ENCODE results near the gene PCDHGA1.
"Not testable (repeated sequence)": the region's sequence is repeated elsewhere in the genome, so short reads cannot be mapped to it uniquely, and the experiment has no call there.

Gene PCDHGA1

DNA sequence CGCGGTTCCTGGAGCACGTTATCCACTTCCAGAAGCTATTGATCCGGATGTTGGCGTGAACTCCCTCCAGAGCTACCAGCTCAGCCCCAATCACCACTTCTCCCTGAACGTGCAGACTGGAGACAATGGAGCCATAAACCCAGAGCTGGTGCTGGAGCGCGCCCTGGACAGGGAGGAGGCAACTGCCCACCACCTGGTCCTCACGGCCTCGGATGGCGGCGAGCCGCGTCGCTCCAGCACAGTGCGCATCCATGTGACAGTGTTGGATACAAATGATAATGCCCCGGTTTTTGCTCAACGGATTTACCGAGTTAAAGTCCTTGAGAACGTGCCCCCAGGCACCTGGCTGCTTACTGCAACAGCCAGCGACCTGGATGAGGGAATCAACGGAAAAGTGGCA is 73.1 kb downstream of the PCDHGA1 start:
- TF ChIP-seq, protein P1, sequence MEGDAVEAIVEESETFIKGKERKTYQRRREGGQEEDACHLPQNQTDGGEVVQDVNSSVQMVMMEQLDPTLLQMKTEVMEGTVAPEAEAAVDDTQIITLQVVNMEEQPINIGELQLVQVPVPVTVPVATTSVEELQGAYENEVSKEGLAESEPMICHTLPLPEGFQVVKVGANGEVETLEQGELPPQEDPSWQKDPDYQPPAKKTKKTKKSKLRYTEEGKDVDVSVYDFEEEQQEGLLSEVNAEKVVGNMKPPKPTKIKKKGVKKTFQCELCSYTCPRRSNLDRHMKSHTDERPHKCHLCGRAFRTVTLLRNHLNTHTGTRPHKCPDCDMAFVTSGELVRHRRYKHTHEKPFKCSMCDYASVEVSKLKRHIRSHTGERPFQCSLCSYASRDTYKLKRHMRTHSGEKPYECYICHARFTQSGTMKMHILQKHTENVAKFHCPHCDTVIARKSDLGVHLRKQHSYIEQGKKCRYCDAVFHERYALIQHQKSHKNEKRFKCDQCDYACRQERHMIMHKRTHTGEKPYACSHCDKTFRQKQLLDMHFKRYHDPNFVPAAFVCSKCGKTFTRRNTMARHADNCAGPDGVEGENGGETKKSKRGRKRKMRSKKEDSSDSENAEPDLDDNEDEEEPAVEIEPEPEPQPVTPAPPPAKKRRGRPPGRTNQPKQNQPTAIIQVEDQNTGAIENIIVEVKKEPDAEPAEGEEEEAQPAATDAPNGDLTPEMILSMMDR (IDR thresholded peaks at IDR 0.05; ENCODE audit: insufficient read depth, low read depth, low read length, missing control alignments): no peak
- no peak overlapping the region for H3K4me3 ChIP-seq (ENCODE audit: low read depth, low read length)
- no peak for DNase-seq (ENCODE audit: low read depth)

DNA sequence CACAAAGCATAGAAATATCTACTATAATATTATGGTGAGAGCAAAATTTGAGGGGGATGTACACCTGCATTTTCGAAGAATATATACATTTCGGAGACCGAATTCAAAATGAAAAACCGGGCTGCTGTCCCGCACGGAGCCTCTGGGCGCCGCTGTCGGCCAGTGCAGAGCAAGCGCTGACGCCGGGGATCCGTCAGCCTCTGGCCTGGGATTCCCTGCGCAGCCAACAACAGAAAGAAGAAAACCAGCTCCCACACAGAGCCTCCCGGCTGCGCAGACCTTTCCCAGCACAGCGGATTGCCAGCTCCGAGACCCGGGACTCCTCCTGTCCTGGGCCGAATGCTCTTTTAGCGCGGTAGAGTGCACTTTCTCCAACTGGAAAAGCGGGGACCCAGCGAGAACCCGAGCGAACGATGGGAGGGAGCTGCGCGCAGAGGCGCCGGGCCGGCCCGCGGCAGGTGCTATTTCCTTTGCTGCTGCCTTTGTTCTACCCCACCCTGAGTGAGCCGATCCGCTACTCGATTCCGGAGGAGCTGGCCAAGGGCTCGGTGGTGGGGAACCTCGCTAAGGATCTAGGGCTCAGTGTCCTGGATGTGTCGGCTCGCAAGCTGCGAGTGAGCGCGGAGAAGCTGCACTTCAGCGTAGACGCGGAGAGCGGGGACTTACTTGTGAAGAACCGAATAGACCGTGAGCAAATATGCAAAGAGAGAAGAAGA is 77.6 kb downstream of the PCDHGA1 start, which contains the start of gene PCDHGB6:
PCDHGB6 (plus strand) TSS at position 232 of the 716 bp plus-strand sequence; CDS start at position 414, 182 bp downstream.
- H3K4me3 ChIP-seq (ENCODE audit: low read depth, low read length): peak within 1 kb of the TSS; percentile 42
- peak; percentile 58 for DNase-seq (ENCODE audit: low read depth)
- TF ChIP-seq, protein P1 (IDR thresholded peaks at IDR 0.05; ENCODE audit: insufficient read depth, low read depth, low read length, missing control alignments): peak; percentile 53

DNA sequence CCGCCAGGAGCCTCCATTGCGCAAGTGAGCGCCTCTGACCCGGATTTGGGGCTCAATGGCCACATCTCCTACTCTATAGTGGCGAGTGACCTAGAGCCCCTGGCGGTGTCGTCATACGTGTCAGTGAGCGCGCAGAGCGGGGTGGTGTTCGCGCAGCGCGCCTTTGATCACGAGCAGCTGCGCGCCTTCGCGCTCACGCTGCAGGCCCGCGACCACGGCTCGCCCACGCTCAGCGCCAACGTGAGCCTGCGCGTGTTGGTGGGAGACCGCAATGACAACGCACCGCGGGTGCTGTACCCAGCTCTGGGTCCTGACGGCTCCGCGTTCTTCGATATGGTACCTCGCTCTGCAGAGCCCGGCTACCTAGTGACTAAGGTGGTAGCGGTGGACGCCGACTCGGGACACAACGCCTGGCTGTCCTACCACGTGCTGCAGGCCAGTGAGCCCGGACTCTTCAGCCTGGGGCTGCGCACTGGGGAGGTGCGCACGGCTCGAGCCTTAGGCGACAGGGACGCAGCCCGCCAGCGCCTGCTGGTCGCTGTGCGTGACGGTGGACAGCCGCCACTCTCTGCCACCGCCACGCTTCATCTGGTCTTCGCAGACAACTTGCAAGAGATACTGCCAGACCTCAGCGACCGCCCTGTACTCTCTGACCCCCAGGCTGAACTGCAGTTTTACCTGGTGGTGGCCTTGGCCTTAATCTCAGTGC is 79.4 kb downstream of the PCDHGA1 start:
- no peak for DNase-seq (ENCODE audit: low read depth)
- TF ChIP-seq, protein P1 (IDR thresholded peaks at IDR 0.05; ENCODE audit: insufficient read depth, low read depth, low read length, missing control alignments): no peak
- no peak overlapping the region for H3K4me3 ChIP-seq (ENCODE audit: low read depth, low read length)

DNA sequence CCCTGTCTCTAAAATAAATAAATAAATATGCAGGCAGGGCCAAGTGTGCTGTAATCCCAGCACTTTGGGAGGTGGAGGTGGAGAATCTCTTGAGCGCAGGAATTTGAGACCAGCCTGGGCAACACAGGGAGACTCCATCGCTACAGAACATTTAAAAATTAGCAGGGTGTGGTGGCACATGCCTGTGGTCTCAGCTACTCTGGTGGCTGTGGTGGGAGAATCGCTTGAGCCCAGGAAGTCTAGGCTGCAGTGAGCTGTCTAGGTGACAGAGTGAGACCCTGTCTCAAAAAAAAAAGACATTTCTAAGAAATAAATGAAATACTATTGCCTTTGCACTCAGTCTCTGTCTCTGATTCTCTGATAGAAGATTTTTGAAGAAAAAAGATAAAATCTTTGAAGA is 81.3 kb downstream of the PCDHGA1 start:
- H3K4me3 ChIP-seq (ENCODE audit: low read depth, low read length): no peak overlapping the region
- TF ChIP-seq, protein P1 (IDR thresholded peaks at IDR 0.05; ENCODE audit: insufficient read depth, low read depth, low read length, missing control alignments): no peak
- no peak for DNase-seq (ENCODE audit: low read depth)

DNA sequence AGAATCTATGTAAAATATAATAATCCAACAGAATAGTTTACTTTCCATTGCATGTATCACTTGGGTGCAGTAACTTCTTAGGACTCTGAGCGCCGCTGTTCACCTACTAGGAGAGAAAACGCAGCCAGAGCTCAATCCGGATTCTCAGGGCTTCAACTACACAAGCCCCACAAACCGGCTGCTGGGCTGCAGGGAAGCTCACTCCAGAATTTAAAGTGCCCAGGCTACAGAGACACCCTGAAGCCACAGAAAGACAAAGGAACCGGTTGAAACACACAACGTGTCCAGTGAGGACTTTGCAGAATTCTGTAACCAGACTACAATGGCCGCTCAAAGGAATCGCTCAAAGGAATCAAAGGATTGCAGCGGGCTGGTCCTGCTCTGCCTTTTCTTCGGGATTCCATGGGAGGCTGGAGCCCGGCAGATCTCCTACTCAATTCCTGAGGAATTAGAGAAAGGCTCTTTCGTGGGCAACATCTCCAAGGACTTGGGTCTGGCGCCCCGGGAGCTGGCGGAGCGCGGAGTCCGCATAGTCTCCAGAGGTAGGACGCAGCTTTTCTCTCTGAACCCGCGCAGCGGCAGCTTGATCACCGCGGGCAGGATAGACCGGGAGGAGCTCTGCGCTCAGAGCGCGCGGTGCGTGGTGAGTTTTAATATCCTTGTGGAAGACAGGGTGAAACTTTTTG is 82.7 kb downstream of the PCDHGA1 start, which contains the start of gene PCDHGA10:
PCDHGA10 (plus strand) TSS at position 134 of the 686 bp plus-strand sequence; CDS start at position 323, 189 bp downstream.
- TF ChIP-seq, protein P1 (IDR thresholded peaks at IDR 0.05; ENCODE audit: insufficient read depth, low read depth, low read length, missing control alignments): peak; percentile 77
- peak within 1 kb of the TSS; percentile 64 for H3K4me3 ChIP-seq (ENCODE audit: low read depth, low read length)
- peak; percentile 86 for DNase-seq (ENCODE audit: low read depth)

DNA sequence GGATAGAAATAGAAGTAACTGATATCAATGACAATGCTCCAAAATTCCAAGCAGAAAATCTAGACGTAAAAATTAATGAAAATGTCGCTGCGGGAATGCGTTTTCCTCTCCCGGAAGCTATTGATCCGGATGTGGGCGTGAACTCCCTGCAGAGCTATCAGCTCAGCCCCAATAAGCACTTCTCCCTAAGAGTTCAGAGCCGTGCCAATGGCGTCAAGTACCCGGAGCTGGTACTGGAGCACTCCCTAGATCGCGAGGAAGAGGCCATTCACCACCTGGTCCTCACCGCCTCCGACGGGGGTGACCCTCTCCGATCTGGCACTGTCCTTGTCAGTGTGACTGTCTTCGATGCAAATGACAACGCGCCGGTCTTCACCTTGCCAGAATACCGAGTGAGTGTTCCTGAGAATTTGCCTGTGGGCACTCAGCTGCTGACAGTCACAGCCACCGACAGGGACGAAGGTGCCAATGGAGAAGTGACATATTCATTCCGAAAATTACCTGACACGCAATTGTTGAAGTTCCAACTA is 83.3 kb downstream of the PCDHGA1 start:
- peak overlapping the region; percentile 64 for H3K4me3 ChIP-seq (ENCODE audit: low read depth, low read length)
- DNase-seq (ENCODE audit: low read depth): no peak
- TF ChIP-seq, protein P1 (IDR thresholded peaks at IDR 0.05; ENCODE audit: insufficient read depth, low read depth, low read length, missing control alignments): no peak

DNA sequence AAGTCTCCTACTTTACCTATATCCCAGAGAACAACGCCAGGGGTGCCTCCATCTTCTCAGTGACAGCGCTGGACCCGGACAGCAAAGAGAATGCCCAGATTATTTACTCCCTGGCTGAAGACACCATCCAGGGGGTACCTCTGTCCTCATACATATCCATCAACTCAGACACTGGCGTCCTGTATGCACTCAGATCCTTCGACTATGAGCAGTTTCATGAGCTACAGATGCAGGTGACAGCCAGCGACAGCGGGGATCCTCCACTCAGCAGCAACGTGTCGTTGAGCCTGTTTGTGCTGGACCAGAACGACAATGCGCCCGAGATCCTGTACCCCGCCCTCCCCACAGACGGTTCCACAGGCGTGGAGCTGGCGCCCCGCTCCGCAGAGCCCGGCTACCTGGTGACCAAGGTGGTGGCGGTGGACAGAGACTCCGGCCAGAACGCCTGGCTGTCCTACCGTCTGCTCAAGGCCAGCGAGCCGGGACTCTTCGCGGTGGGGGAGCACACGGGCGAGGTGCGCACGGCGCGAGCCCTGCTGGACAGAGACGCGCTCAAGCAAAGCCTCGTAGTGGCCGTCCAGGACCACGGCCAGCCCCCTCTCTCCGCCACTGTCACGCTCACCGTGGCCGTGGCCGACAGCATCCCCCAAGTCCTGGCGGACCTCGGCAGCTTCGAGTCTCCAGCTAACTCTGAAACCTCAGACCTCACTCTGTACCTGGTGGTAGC is 84.4 kb downstream of the PCDHGA1 start:
- DNase-seq (ENCODE audit: low read depth); H3K4me3 ChIP-seq (ENCODE audit: low read depth, low read length): not testable (repeated sequence)

DNA sequence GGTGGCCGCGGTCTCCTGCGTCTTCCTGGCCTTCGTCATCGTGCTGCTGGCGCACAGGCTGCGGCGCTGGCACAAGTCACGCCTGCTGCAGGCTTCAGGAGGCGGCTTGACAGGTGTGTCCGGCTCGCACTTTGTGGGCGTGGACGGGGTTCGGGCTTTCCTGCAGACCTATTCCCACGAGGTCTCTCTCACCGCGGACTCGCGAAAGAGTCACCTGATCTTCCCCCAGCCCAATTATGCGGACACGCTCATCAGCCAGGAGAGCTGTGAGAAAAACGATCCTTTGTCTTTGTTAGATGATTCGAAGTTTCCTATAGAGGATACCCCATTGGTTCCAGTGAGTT is 84.9 kb downstream of the PCDHGA1 start:
- H3K4me3 ChIP-seq (ENCODE audit: low read depth, low read length): peak overlapping the region; percentile 30
- peak; percentile 45 for DNase-seq (ENCODE audit: low read depth)
